Measurements from ENCODE around the gene PKD2. TPM values are rescaled to one million over a fixed set of nuclear protein-coding genes. Genes with fewer than 3 reads are reported as not detected.
"Not testable (repeated sequence)": the region's sequence is repeated elsewhere in the genome, so short reads cannot be mapped to it uniquely, and the experiment has no call there.

Gene PKD2
- total RNA-seq, 4 donors from 2014 or later = 30.9 to 50.0 (median 40.7) TPM

- Histone ChIP-seq H3K4me1 (peaks cover 5 to 15% of the 10 kb centered on the region in 2 donors), H3K9me3 (no peaks in the 10 kb centered on the region), H3K27ac (no peak overlapping the region), H3K4me3 (replicated peaks in 1 of 3) (no peak overlapping the region), H3K36me3 (peaks cover 0 to 5% of the 10 kb centered on the region in 2 donors), H3K27me3 (no peaks in the 10 kb centered on the region)
- no peak for DNase-seq
- intact Hi-C loops (cut with DNase I) = no loop called here
- TF ChIP-seq POLR2A (IDR thresholded peaks at IDR 0.05) (no peak), CTCF (IDR thresholded peaks at IDR 0.05) (no peak)
These were observed 14.9 kb downstream of the PKD2 start for GRCh38 chr4:88022289-88022688.

GRCh38 chr4:88025868-88026661 is 18.6 kb downstream of the PKD2 start:
- H3K27ac ChIP-seq; H3K4me1 ChIP-seq; H3K27me3 ChIP-seq; intact Hi-C loops (cut with DNase I); DNase-seq; H3K4me3 ChIP-seq (replicated peaks in 1 of 3); H3K36me3 ChIP-seq; H3K9me3 ChIP-seq: not testable (repeated sequence)
- WGBS, 2 donors = 96 to 98% methylated on average over 6 of the region's 6 CpGs

GRCh38 chr4:88027611-88028608 is 20.5 kb downstream of the PKD2 start:
- Histone ChIP-seq H3K4me1 (no peaks in the 10 kb centered on the region), H3K27ac (no peak overlapping the region), H3K27me3 (no peaks in the 10 kb centered on the region), H3K4me3 (replicated peaks in 1 of 3) (no peak overlapping the region), H3K9me3 (no peaks in the 10 kb centered on the region), H3K36me3 (peaks cover 0 to 5% of the 10 kb centered on the region in 2 donors)
- intact Hi-C loops (cut with DNase I) = no loop called here
- 70 to 77% methylated on average over 4 of the region's 4 CpGs for WGBS, 2 donors
- no peak for DNase-seq
- no peak for TF ChIP-seq POLR2A (IDR thresholded peaks at IDR 0.05)
- TF ChIP-seq CTCF (IDR thresholded peaks at IDR 0.05) = no peak

GRCh38 chr4:88028946-88029345 is 21.5 kb downstream of the PKD2 start:
- TF ChIP-seq CTCF (IDR thresholded peaks at IDR 0.05) (no peak), POLR2A (IDR thresholded peaks at IDR 0.05) (no peak)
- DNase-seq = no peak
- no peak overlapping the region for H3K27ac ChIP-seq
- H3K4me1 ChIP-seq = no peaks in the 10 kb centered on the region
- H3K4me3 ChIP-seq (replicated peaks in 1 of 3) = no peak overlapping the region
- intact Hi-C loops (cut with DNase I) = no loop called here
- no peaks in the 10 kb centered on the region for H3K9me3 ChIP-seq
- no peaks in the 10 kb centered on the region for H3K36me3 ChIP-seq
- WGBS, 2 donors = 82 to 85% methylated on average over 3 of the region's 3 CpGs
- no peaks in the 10 kb centered on the region for H3K27me3 ChIP-seq

GRCh38 chr4:88029556-88029955 is 22.1 kb downstream of the PKD2 start:
- WGBS, 2 donors = 85 to 92% methylated on average over 3 of the region's 3 CpGs
- no peak for TF ChIP-seq POLR2A (IDR thresholded peaks at IDR 0.05)

More at GRCh38 chr4:88029556-88029955, 22.1 kb downstream of the PKD2 start:
- no peaks in the 10 kb centered on the region for H3K36me3 ChIP-seq
- no peaks in the 10 kb centered on the region for H3K4me1 ChIP-seq
- H3K27ac ChIP-seq = no peak overlapping the region
- DNase-seq = no peak
- H3K4me3 ChIP-seq (replicated peaks in 1 of 3) = no peak overlapping the region
- H3K27me3 ChIP-seq = no peaks in the 10 kb centered on the region
- intact Hi-C loops (cut with DNase I) = no loop called here
- H3K9me3 ChIP-seq = no peaks in the 10 kb centered on the region
